ENCODE data around the gene TAAR5.

GRCh38 chr6:132604635-132605152, 15.2 kb upstream of the TAAR5 start:
- TF ChIP-seq CTCF (IDR thresholded peaks at IDR 0.05; ENCODE audit: control extremely low read depth in 1 of 3, insufficient read depth in 1 of 3, low read depth in 1 of 3, low read length in 3 of 3) (no peak), CHD1 (IDR thresholded peaks at IDR 0.05; ENCODE audit: low read depth, low read length) (no peak), KDM1A (IDR thresholded peaks at IDR 0.05; ENCODE audit: borderline replicate concordance, low read length) (no peak), POLR2AphosphoS5 (IDR thresholded peaks at IDR 0.05; ENCODE audit: low read depth, low read length) (no peak), EZH2 (IDR thresholded peaks at IDR 0.05; ENCODE audit: low read depth, low read length, severe bottlenecking) (no peak), RAD21 (IDR thresholded peaks at IDR 0.05 in 1 of 2, conservative IDR thresholded peaks at IDR 0.05 in 1 of 2; ENCODE audit: low read depth in 2 of 2, low read length in 2 of 2) (no peak), SP1 (IDR thresholded peaks at IDR 0.05; ENCODE audit: low read depth, low read length) (no peak), GABPA (IDR thresholded peaks at IDR 0.05; ENCODE audit: borderline replicate concordance, insufficient read depth, low read length) (no peak), POLR2A (IDR thresholded peaks at IDR 0.05; ENCODE audit: control extremely low read depth in 1 of 2, low read depth in 2 of 2, low read length in 2 of 2) (no peak)
- TF ChIP-seq, protein P1, sequence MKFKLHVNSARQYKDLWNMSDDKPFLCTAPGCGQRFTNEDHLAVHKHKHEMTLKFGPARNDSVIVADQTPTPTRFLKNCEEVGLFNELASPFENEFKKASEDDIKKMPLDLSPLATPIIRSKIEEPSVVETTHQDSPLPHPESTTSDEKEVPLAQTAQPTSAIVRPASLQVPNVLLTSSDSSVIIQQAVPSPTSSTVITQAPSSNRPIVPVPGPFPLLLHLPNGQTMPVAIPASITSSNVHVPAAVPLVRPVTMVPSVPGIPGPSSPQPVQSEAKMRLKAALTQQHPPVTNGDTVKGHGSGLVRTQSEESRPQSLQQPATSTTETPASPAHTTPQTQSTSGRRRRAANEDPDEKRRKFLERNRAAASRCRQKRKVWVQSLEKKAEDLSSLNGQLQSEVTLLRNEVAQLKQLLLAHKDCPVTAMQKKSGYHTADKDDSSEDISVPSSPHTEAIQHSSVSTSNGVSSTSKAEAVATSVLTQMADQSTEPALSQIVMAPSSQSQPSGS (IDR thresholded peaks at IDR 0.05; ENCODE audit: low read length), result no peak
